Breast epithelium (tissue), 3 donors: ENCODE results near the gene LUZP1.

Experiments used
- POLR2A ChIP-seq: fragments of 450-650 bp; IDR thresholded peaks from one replicate; pipeline ENCODE4 v1.6.1; 2016; ENCODE audit warnings: antibody characterized with exemption, mild to moderate bottlenecking, moderate library complexity
- POLR2AphosphoS5 ChIP-seq, 3 donors: sonication (generic); formaldehyde crosslinking; IDR thresholded peaks; one replicate each; pipeline ENCODE4 v1.6.1; 2017; ENCODE audit warnings: antibody characterized with exemption in 3 of 3
- TF ChIP-seq, protein P1 (sequence below), 3 donors: fragments of 450-650 bp; IDR thresholded peaks; one replicate each; pipeline ENCODE4 v1.5.1; 2016 to 2017; ENCODE audit warnings: antibody characterized with exemption in 3 of 3, mild to moderate bottlenecking in 3 of 3, moderate library complexity in 3 of 3

DNA sequence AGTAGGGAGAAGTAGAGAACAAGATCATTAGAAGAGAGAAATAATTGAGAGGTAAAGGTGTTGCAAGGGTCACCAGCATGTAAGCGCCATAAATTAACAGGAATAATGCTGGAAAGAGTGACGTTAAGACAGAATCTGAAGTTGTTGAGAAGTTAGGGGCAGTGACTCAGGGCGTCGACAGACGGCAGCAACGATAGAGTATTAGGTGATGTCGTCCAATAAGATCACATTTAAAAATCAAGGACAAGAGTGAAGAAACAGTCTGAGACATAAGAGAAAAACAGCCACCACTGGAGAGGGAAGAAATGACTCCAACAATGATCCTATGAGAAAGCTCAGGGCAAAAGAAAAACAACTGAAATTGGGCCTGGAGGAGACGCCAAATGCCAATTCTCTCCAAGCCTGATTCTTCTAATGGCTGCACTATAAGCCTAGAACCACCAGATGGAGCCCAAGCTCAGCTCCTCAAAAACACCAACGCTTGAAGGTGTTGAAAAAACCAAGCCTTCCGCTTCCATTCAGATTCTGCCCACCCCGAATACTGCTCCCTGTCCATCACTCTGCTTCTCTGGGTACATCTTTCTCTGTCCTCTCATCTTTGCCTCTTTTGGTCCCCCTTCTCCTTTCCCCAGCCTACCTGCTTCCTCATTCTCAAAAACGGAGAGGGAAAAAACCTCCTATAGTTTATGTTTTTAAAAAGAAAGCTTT lies 70.0 kb downstream of the LUZP1 start:
- TF ChIP-seq, protein P1, sequence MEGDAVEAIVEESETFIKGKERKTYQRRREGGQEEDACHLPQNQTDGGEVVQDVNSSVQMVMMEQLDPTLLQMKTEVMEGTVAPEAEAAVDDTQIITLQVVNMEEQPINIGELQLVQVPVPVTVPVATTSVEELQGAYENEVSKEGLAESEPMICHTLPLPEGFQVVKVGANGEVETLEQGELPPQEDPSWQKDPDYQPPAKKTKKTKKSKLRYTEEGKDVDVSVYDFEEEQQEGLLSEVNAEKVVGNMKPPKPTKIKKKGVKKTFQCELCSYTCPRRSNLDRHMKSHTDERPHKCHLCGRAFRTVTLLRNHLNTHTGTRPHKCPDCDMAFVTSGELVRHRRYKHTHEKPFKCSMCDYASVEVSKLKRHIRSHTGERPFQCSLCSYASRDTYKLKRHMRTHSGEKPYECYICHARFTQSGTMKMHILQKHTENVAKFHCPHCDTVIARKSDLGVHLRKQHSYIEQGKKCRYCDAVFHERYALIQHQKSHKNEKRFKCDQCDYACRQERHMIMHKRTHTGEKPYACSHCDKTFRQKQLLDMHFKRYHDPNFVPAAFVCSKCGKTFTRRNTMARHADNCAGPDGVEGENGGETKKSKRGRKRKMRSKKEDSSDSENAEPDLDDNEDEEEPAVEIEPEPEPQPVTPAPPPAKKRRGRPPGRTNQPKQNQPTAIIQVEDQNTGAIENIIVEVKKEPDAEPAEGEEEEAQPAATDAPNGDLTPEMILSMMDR (IDR thresholded peaks at IDR 0.05) = peak; percentile 90 to 95 (median 94)
- TF ChIP-seq POLR2AphosphoS5 (IDR thresholded peaks at IDR 0.05) = peak in 1 of 3 donors; percentile 47
- no peak for TF ChIP-seq POLR2A
